Nephron progenitor cell (in vitro differentiated cells): Measurements from ENCODE around the gene WDR88.
"Not testable (repeated sequence)": the region's sequence is repeated elsewhere in the genome, so short reads cannot be mapped to it uniquely, and the experiment has no call there.

ENCODE experiments used
- DNase-seq: peaks from one replicate; pipeline ENCODE4 v3.0.0; 2021
- H3K27ac Mint-ChIP-seq: 2 replicates; pipeline ENCODE4 v1.8.0; 2021; ENCODE audit warnings: mild to moderate bottlenecking, moderate library complexity, mixed read lengths
- H3K27me3 Mint-ChIP-seq: 2 replicates; pipeline ENCODE4 v1.8.0; 2021; ENCODE audit warnings: mild to moderate bottlenecking, low read depth, mixed read lengths; ENCODE audit not compliant: poor library complexity
- H3K36me3 Mint-ChIP-seq: 2 replicates; pipeline ENCODE4 v1.8.0; 2021; ENCODE audit warnings: low read depth, mixed read lengths
- H3K4me1 Mint-ChIP-seq: 2 replicates; pipeline ENCODE4 v1.8.0; 2021; ENCODE audit warnings: mixed read lengths
- H3K4me3 Mint-ChIP-seq: 2 replicates; pipeline ENCODE4 v1.8.0; 2021; ENCODE audit warnings: mild to moderate bottlenecking, moderate library complexity, mixed read lengths
- H3K9me3 Mint-ChIP-seq: 2 replicates; pipeline ENCODE4 v1.8.0; 2021; ENCODE audit warnings: mild to moderate bottlenecking, moderate library complexity, mixed read lengths
- TF ChIP-seq, protein P1 (sequence below): fragments of 200-600 bp; sonication (generic); IDR thresholded peaks from 2 replicates; pipeline ENCODE4 v1.5.0; 2021; ENCODE audit warnings: antibody characterized with exemption

The WDR88 gene

GRCh38 chr19:33187183-33187540, 55.2 kb downstream of the WDR88 start:
- TF ChIP-seq, protein P1, sequence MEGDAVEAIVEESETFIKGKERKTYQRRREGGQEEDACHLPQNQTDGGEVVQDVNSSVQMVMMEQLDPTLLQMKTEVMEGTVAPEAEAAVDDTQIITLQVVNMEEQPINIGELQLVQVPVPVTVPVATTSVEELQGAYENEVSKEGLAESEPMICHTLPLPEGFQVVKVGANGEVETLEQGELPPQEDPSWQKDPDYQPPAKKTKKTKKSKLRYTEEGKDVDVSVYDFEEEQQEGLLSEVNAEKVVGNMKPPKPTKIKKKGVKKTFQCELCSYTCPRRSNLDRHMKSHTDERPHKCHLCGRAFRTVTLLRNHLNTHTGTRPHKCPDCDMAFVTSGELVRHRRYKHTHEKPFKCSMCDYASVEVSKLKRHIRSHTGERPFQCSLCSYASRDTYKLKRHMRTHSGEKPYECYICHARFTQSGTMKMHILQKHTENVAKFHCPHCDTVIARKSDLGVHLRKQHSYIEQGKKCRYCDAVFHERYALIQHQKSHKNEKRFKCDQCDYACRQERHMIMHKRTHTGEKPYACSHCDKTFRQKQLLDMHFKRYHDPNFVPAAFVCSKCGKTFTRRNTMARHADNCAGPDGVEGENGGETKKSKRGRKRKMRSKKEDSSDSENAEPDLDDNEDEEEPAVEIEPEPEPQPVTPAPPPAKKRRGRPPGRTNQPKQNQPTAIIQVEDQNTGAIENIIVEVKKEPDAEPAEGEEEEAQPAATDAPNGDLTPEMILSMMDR: no peak
- Mint-ChIP-seq H3K27ac (no peak overlapping the region), H3K4me1 (no peaks in the 10 kb centered on the region), H3K27me3 (peaks cover 35% of the 10 kb centered on the region), H3K4me3 (no peak overlapping the region), H3K9me3 (no peaks in the 10 kb centered on the region), H3K36me3 (no peaks in the 10 kb centered on the region)
- DNase-seq: peak; percentile 26

- H3K27ac Mint-ChIP-seq: no peak overlapping the region
- no peaks in the 10 kb centered on the region for H3K36me3 Mint-ChIP-seq
These were observed 57.5 kb downstream of the WDR88 start for GRCh38 chr19:33189453-33189852.

DNA sequence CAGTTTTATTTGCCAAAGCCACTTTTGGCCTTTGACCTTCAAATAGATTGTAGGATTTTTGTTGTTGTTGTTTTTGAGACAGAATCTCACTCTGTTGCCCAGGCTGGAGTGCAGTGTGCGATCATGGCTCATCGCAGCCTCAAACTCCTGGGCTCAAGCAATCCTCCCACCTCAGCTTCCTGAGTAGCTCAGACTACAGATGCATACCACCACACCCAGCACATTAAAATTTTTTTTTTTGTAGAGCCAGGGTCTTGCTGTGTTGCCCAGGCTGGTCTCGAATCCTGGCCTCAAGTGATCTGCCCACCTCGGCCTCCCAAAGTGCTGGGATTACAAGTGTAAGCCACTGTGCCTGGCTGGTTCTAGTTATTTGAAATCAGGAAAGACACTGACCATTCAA, 59.2 kb downstream of the WDR88 start:
- H3K9me3 Mint-ChIP-seq, H3K27ac Mint-ChIP-seq, H3K36me3 Mint-ChIP-seq, DNase-seq, H3K4me3 Mint-ChIP-seq, H3K4me1 Mint-ChIP-seq: not testable (repeated sequence)
- peaks cover 39% of the 10 kb centered on the region for H3K27me3 Mint-ChIP-seq

More at GRCh38 chr19:33189453-33189852, 57.5 kb downstream of the WDR88 start:
- H3K4me3 Mint-ChIP-seq: no peak overlapping the region
- peaks cover 46% of the 10 kb centered on the region for H3K27me3 Mint-ChIP-seq
- no peaks in the 10 kb centered on the region for H3K9me3 Mint-ChIP-seq
- H3K4me1 Mint-ChIP-seq: no peaks in the 10 kb centered on the region
- TF ChIP-seq, protein P1: no peak
- no peak for DNase-seq

GRCh38 chr19:33191501-33191900, 59.6 kb downstream of the WDR88 start:
- H3K9me3 Mint-ChIP-seq: no peaks in the 10 kb centered on the region
- no peaks in the 10 kb centered on the region for H3K36me3 Mint-ChIP-seq
- TF ChIP-seq, protein P1: no peak
- peaks cover 35% of the 10 kb centered on the region for H3K27me3 Mint-ChIP-seq
- no peaks in the 10 kb centered on the region for H3K4me1 Mint-ChIP-seq
- DNase-seq: no peak
- H3K4me3 Mint-ChIP-seq: no peak overlapping the region
- no peak overlapping the region for H3K27ac Mint-ChIP-seq

GRCh38 chr19:33192010-33192409, 60.1 kb downstream of the WDR88 start:
- TF ChIP-seq, protein P1: peak; percentile 19
- no peak overlapping the region for H3K27ac Mint-ChIP-seq
- no peaks in the 10 kb centered on the region for H3K4me1 Mint-ChIP-seq
- H3K36me3 Mint-ChIP-seq: no peaks in the 10 kb centered on the region
- H3K4me3 Mint-ChIP-seq: peak overlapping the region; percentile 28
- no peaks in the 10 kb centered on the region for H3K9me3 Mint-ChIP-seq
- H3K27me3 Mint-ChIP-seq: peaks cover 34% of the 10 kb centered on the region
- peak; percentile 25 for DNase-seq

DNA sequence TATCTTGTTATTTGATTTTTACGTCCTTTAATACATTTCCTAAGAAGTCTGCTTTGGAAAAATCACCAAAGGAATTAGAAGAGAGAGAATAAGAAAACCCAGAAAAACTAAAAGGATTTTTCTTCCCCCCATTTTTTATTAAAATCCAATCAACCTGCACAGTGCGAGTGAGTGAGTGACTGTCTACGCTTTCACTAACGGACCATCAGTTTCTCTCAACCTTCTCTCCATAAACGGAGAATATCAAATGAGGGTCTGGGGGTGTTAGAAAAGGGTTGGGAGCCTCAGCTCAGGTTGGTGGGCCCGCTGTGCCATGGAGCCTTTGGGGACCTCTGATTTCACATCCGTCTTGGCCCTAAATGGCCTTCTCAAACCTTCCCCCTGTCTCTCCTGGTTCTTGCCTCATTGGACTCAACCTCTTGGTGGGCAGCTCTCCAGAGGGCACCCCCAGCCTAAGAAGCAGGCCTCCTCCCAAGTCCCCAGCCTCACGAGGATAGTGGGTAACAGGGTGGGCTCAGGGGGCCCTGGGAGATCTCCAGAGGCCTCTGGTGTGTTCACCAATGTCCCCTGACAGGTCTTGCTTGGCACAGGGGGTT, 61.5 kb downstream of the WDR88 start:
- H3K4me3 Mint-ChIP-seq: peak overlapping the region; percentile 76
- no peaks in the 10 kb centered on the region for H3K36me3 Mint-ChIP-seq
- DNase-seq: no peak
- TF ChIP-seq, protein P1: no peak
- no peaks in the 10 kb centered on the region for H3K4me1 Mint-ChIP-seq
- H3K27ac Mint-ChIP-seq: no peak overlapping the region
- no peaks in the 10 kb centered on the region for H3K9me3 Mint-ChIP-seq
- peaks cover 33% of the 10 kb centered on the region for H3K27me3 Mint-ChIP-seq
